Ectodermal cell (in vitro differentiated cells): Measurements from ENCODE around the gene PDE3A.

Source experiments
- H3K27ac ChIP-seq: 2 replicates; pipeline ENCODE4 v1.7.0; 2013; ENCODE audit warnings: mild to moderate bottlenecking, low read depth, low read length; ENCODE audit not compliant: insufficient read depth, poor library complexity, severe bottlenecking
- H3K27me3 ChIP-seq: 2 replicates; pipeline ENCODE4 v1.7.0; 2013; ENCODE audit warnings: mild to moderate bottlenecking, low read length; ENCODE audit not compliant: insufficient read depth, control insufficient read depth, poor library complexity, severe bottlenecking
- H3K36me3 ChIP-seq: one replicate; pipeline ENCODE4 v1.7.0; 2013; ENCODE audit warnings: low read length; ENCODE audit not compliant: control insufficient read depth, insufficient read depth
- H3K4me1 ChIP-seq: one replicate; pipeline ENCODE4 v1.7.0; 2013; ENCODE audit warnings: low read length; ENCODE audit not compliant: control insufficient read depth, insufficient read depth
- H3K4me3 ChIP-seq: 2 replicates; pipeline ENCODE4 v1.7.0; 2013; ENCODE audit warnings: low read depth, low read length, control low read depth; ENCODE audit not compliant: insufficient read depth
- H3K9me3 ChIP-seq: 2 replicates; pipeline ENCODE4 v1.7.0; 2013; ENCODE audit warnings: mild to moderate bottlenecking, low read length, moderate library complexity; ENCODE audit not compliant: control insufficient read depth
- WGBS, 2 experiments: methylation state at CpG; one replicate each; pipeline ENCODE4 v1.1.7; 2013; ENCODE audit warnings: missing lambda C conversion rate in 2 of 2; 5-methylcytosine and 5-hydroxymethylcytosine counted together

PDE3A gene

DNA sequence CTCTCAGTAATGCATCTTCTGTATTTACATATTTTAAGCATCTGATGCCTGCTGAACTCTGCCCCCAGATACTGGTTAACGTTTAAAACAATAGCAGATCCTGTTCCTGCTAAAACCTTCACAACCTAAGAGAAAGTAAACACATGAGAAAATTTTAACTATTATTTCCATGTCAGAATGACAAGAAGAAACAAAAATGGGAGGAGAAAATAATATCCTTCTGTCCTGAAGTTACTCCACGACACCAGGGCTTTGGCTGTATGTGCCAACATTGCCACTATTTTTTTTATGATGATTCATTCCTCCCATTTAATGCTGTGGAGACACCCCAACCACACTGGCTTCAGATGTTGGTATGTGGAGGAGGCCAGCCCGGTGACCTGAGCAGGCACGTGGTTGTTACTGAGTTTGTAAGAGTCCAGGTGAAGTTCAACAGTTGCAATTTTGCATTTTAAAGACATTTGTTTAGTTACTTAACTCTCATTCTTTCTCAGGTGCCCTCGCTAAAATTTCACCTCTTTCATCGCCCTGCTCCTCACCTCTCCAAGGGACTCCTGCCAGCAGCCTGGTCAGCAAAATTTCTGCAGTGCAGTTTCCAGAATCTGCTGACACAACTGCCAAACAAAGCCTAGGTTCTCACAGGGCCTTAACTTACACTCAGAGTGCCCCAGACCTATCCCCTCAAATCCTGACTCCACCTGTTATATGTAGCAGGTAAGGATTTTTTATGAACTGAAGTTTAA, 261.2 kb downstream of the PDE3A start:
- Histone ChIP-seq H3K4me3 (no peak overlapping the region), H3K9me3 (no peaks in the 10 kb centered on the region), H3K36me3 (no peaks in the 10 kb centered on the region), H3K27me3 (no peaks in the 10 kb centered on the region), H3K4me1 (no peaks in the 10 kb centered on the region), H3K27ac (no peak overlapping the region)
- WGBS, 2 experiments, result 62 to 67% methylated on average over 6 of the region's 6 CpGs

DNA sequence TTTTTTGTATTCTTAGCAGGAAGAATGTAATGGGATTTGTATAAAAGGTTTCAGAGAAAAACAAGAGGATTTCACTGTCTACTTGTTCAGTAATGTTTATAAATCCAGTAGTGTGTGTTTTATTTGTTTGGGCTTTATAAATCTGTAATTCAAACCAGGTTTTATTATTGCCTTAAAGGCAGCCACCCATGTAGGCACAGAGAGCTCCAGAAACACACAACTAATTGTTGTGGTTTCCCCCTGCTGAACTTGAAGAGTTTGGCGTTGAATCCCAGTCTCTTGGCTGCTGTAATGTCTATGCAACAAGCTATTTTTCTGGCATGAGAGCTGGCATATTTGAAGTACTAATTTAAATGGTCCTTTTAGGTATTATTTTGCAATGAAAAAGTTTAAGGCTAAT, 263.4 kb downstream of the PDE3A start:
- Histone ChIP-seq H3K4me3 (no peak overlapping the region), H3K4me1 (no peaks in the 10 kb centered on the region), H3K27me3 (no peaks in the 10 kb centered on the region), H3K9me3 (no peaks in the 10 kb centered on the region), H3K36me3 (no peaks in the 10 kb centered on the region), H3K27ac (no peak overlapping the region)
- WGBS, 2 experiments, result 83 to 100% methylated on average over 1 of the region's 1 CpG

DNA sequence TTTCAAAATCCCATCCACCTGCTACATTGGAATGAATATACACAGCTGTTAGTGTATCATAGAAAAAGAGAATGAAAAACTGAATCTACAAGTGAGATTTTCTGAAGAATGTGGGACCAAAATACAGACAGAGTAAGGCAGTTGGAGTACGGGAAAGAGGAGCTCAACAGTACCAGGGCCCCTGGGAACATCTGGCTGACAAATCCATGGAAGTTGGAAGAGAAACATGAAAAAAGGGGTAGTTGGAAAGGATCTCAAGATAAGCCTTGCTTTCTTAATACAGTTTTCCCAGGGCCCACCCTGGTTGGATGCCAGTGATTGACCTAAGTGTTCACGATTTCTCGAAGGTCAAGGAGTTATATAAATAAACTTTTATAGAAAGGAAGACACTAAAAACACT, 272.8 kb downstream of the PDE3A start:
- no peaks in the 10 kb centered on the region for H3K4me1 ChIP-seq
- no peaks in the 10 kb centered on the region for H3K27me3 ChIP-seq
- no peak overlapping the region for H3K4me3 ChIP-seq
- H3K27ac ChIP-seq, result no peak overlapping the region
- 89 to 93% methylated on average over 1 to 2 of the region's 3 CpGs for WGBS, 2 experiments
- H3K9me3 ChIP-seq, result no peaks in the 10 kb centered on the region
- H3K36me3 ChIP-seq, result no peaks in the 10 kb centered on the region

- Histone ChIP-seq H3K36me3 (no peaks in the 10 kb centered on the region), H3K27me3 (no peaks in the 10 kb centered on the region), H3K4me3 (no peak overlapping the region), H3K4me1 (no peaks in the 10 kb centered on the region), H3K9me3 (no peaks in the 10 kb centered on the region), H3K27ac (no peak overlapping the region)
- 92 to 93% methylated on average over 1 to 2 of the region's 2 CpGs for WGBS, 2 experiments
These were observed 275.5 kb downstream of the PDE3A start for GRCh38 chr12:20643822-20644221.

- H3K27ac ChIP-seq, result no peak overlapping the region
- H3K4me3 ChIP-seq, result no peak overlapping the region
- H3K4me1 ChIP-seq, result no peaks in the 10 kb centered on the region
- no peaks in the 10 kb centered on the region for H3K27me3 ChIP-seq
- H3K9me3 ChIP-seq, result no peaks in the 10 kb centered on the region
- 79 to 84% methylated on average over 3 of the region's 3 CpGs for WGBS, 2 experiments
- no peaks in the 10 kb centered on the region for H3K36me3 ChIP-seq
These were observed 278.0 kb downstream of the PDE3A start for GRCh38 chr12:20646239-20646827.

DNA sequence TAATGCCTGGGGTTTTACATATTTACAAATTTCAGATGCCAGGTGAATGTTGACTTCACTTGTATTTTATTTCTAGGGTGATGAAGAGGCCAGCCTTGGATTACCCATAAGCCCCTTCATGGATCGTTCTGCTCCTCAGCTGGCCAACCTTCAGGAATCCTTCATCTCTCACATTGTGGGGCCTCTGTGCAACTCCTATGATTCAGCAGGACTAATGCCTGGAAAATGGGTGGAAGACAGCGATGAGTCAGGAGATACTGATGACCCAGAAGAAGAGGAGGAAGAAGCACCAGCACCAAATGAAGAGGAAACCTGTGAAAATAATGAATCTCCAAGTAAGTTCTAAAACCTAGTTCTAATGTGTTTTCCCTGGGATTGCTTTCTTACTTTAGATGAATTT, 285.5 kb downstream of the PDE3A start:
- no peak overlapping the region for H3K27ac ChIP-seq
- WGBS, 2 experiments, result 91 to 95% methylated on average over 2 of the region's 2 CpGs
- H3K4me1 ChIP-seq, result peaks cover 9% of the 10 kb centered on the region
- H3K4me3 ChIP-seq, result no peak overlapping the region
- no peaks in the 10 kb centered on the region for H3K9me3 ChIP-seq
- no peaks in the 10 kb centered on the region for H3K36me3 ChIP-seq
- no peaks in the 10 kb centered on the region for H3K27me3 ChIP-seq

- Histone ChIP-seq H3K4me3 (no peak overlapping the region), H3K9me3 (peaks cover 6% of the 10 kb centered on the region), H3K27ac (no peak overlapping the region), H3K36me3 (no peaks in the 10 kb centered on the region), H3K27me3 (no peaks in the 10 kb centered on the region), H3K4me1 (peaks cover 9% of the 10 kb centered on the region)
- WGBS, 2 experiments, result 34 to 39% methylated on average over 1 of the region's 1 CpG
These were observed 288.3 kb downstream of the PDE3A start for GRCh38 chr12:20656600-20656999.

DNA sequence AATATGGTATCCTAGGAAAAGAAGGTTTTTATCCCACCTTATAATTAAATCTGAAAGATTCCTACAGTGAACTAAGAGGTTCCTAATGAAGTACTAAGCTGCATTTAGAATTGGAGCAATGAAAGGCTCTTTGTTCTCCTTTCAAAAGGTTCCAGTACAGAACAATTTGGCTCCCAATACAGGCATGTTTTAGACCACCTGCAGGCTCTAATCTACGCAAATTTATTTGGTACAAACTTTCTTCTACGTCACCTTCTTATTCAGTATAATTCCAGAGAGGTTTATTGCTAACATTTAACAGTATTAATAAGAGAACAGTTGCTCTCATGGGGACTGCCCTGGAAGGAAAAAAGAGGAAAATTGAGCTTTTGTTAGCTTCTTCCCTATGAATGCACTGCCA, 289.2 kb downstream of the PDE3A start:
- H3K27ac ChIP-seq, result no peak overlapping the region
- H3K9me3 ChIP-seq, result peaks cover 6% of the 10 kb centered on the region
- H3K4me1 ChIP-seq, result peaks cover 9% of the 10 kb centered on the region
- H3K4me3 ChIP-seq, result no peak overlapping the region
- H3K27me3 ChIP-seq, result no peaks in the 10 kb centered on the region
- H3K36me3 ChIP-seq, result no peaks in the 10 kb centered on the region
- WGBS, 2 experiments, result 17 to 50% methylated on average over 1 of the region's 2 CpGs

GRCh38 chr12:20681334-20681733, 313.0 kb downstream of the PDE3A start:
- H3K27me3 ChIP-seq, result no peaks in the 10 kb centered on the region
- H3K36me3 ChIP-seq, result no peaks in the 10 kb centered on the region
- 90 to 98% methylated on average over 4 of the region's 4 CpGs for WGBS, 2 experiments
- H3K4me3 ChIP-seq, result no peak overlapping the region
- H3K4me1 ChIP-seq, result no peaks in the 10 kb centered on the region
- no peaks in the 10 kb centered on the region for H3K9me3 ChIP-seq
- H3K27ac ChIP-seq, result no peak overlapping the region

DNA sequence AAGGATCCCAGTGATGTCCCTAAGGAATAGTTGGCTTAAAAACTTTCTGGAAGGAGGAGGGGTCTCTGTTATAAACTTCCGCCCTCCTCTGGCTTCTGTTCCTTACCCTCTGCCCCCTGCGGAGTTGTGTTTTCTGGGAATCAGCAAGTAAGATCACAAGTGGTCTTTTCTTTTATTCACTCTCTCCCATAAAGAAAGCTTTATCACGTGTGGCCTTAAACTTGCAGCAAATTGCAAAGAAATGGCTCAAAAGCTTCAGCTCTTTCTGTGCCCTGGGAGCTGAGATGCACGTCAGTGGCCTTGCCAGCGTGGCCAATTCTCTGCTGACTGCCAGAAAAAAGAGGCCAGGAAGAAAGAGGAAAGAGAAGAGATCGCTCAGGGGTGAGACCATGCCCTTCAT, 326.9 kb downstream of the PDE3A start, which contains the start of gene SLCO1C1:
Gene SLCO1C1 (plus strand): TSS at position 101 of the 400 bp plus-strand sequence. CDS start 4,245 bp downstream, outside the sequence.
- Histone ChIP-seq H3K27ac (no peak within 1 kb of the TSS), H3K27me3 (no peaks in the 10 kb centered on the region), H3K9me3 (no peaks in the 10 kb centered on the region), H3K36me3 (no peaks in the 10 kb centered on the region), H3K4me3 (no peak within 1 kb of the TSS), H3K4me1 (no peaks in the 10 kb centered on the region)
- WGBS, 2 experiments, result 33 to 42% methylated on average over 5 to 6 of the region's 6 CpGs
